HAP-1 (cell line): ENCODE results near the gene ITGA8.

Source experiments
- DNase-seq, 2 experiments: peaks; one replicate each; pipeline ENCODE4 v3.0.0-alpha.2; 2016 to 2020; ENCODE audit warnings: low spot score in 2 of 2
- H3K27me3 ChIP-seq: fragments of 250-450 bp; sonication (Bioruptor Pico); 2 replicates; pipeline ENCODE4 v1.5.1; 2020; ENCODE audit warnings: low read depth, mild to moderate bottlenecking, moderate library complexity
- H3K36me3 ChIP-seq: fragments of 250-450 bp; sonication (Bioruptor Pico); replicated peaks from 2 replicates; pipeline ENCODE4 v1.5.1; 2020; ENCODE audit warnings: mild to moderate bottlenecking
- H3K4me1 ChIP-seq: fragments of 250-450 bp; sonication (Bioruptor Pico); 2 replicates; pipeline ENCODE4 v1.5.1; 2020; ENCODE audit warnings: mild to moderate bottlenecking
- H3K4me3 ChIP-seq: fragments of 250-450 bp; sonication (Bioruptor Pico); 2 replicates; pipeline ENCODE4 v1.5.1; 2020; ENCODE audit warnings: mild to moderate bottlenecking, moderate library complexity
- H3K9me3 ChIP-seq: fragments of 250-450 bp; sonication (Bioruptor Pico); 2 replicates; pipeline ENCODE4 v1.5.1; 2020; ENCODE audit warnings: mild to moderate bottlenecking, moderate library complexity
- in situ Hi-C: fragments of 300-500 bp; cut with MboI; formaldehyde crosslinking; loops from 3 replicates; pipeline ENCODE4 v1.14.3; 2020; ENCODE audit warnings: low sequenced_read_pairs, inconsistent platforms, mixed read lengths

The ITGA8 gene

DNA sequence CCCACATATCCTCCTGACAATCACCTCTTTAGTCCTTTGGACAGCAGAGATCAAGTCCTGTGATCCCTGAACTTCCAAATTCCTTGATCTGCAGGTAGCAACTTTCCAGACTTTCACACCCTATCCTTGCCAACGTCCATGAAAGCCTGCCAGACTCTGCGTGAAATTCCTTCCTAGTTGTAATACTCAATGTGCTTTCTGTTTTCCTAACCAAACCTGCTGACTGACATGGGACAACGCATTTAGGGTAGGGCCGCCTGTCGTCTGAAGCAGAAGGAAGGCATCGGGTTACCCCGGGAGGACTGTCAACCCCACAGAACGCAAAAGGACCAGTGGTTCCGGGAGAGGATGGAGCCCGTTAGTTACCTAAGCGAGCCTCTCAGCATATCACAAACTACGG lies 23.9 kb downstream of the ITGA8 start:
- DNase-seq, result no peak
- in situ Hi-C loops, result no loop called here
- Histone ChIP-seq H3K27me3 (no peaks in the 10 kb centered on the region), H3K36me3 (no peaks in the 10 kb centered on the region), H3K4me1 (no peaks in the 10 kb centered on the region), H3K4me3 (no peak overlapping the region), H3K9me3 (no peaks in the 10 kb centered on the region)

DNA sequence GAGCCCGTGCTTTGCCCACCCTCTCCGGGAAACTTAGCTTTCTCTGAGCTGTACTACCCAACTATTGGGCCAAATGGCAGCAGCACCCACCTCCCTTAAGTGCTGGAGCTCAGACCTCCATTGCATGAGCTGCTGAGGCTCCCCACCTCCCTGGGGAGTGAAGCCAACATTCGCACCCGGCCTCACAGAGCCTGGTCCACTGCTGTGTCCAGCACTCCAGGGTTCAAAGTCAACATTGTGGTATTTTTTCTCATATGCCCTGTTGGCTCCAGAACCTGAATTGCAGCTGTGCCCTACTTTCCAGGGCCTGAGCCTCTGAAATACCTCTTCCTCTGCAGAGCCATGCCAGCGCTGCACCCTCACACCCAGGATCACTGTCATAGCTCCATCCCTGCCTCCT lies 29.7 kb downstream of the ITGA8 start:
- no peak overlapping the region for H3K4me3 ChIP-seq
- no peaks in the 10 kb centered on the region for H3K36me3 ChIP-seq
- H3K27me3 ChIP-seq, result peaks cover 9% of the 10 kb centered on the region
- no peaks in the 10 kb centered on the region for H3K9me3 ChIP-seq
- in situ Hi-C loops, result no loop called here
- no peak for DNase-seq
- no peaks in the 10 kb centered on the region for H3K4me1 ChIP-seq

DNA sequence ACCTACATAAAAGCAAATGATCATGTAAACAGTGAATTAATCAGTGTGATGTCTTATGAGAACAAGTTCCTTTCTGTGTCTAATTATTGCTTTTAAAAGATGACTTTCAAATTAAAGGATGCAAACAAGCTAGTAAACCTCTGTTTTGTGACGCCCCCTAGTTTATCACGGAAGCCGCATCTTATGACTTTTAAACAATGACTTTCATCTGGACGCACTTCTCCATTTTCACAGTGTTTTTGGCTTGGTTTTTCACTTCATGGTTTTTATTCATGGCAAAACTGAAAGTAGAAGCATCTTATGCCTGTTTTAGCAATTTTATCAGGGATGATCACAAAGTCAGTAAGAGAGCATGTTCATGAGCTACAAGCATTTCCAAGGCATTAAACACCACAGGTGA lies 35.0 kb downstream of the ITGA8 start:
- Histone ChIP-seq H3K9me3 (no peaks in the 10 kb centered on the region), H3K36me3 (no peaks in the 10 kb centered on the region), H3K27me3 (peaks cover 9% of the 10 kb centered on the region), H3K4me1 (no peaks in the 10 kb centered on the region), H3K4me3 (no peak overlapping the region)
- no peak for DNase-seq
- in situ Hi-C loops, result no loop called here

DNA sequence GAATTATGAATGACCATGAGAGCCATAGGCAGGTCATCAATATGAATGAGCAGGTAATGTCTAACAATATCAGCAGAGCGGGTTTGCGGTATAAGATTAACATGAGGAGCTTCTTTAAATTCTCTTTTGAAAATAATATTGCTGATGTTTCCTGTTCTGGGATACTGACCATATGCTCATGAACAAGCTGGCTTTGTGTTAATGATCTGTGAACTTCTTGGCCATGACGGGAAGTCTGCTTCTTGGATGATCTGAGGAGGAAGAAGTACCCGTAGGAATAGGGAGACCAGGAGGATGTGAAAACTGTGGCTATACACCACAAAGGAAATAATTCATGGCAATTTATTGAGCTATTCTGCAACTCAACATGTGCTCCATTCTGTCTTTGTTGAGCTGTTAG lies 38.6 kb downstream of the ITGA8 start:
- Histone ChIP-seq H3K4me3 (no peak overlapping the region), H3K9me3 (no peaks in the 10 kb centered on the region), H3K36me3 (no peaks in the 10 kb centered on the region), H3K4me1 (no peaks in the 10 kb centered on the region), H3K27me3 (peaks cover 5% of the 10 kb centered on the region)
- in situ Hi-C loops, result no loop called here
- no peak for DNase-seq

DNA sequence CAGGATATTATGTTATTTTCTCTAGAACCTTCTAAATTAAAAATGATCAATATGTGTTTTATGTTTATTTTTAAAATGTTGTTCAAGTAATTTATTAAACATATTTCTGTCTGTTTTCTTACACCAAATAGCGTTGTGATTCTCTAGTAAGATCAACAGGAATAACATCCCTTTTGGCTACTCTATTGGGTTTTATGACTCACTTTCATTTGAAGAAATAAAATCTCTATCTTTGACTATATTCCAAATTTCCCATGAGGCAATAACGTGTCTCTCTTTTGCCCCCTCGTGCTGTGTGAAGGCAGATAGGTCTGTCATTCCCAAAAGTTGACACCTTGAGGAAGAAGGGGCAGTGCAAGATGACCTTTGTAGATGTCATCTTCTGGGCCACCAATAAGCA lies 40.9 kb downstream of the ITGA8 start:
- Histone ChIP-seq H3K4me1 (no peaks in the 10 kb centered on the region), H3K4me3 (no peak overlapping the region), H3K9me3 (no peaks in the 10 kb centered on the region), H3K36me3 (no peaks in the 10 kb centered on the region), H3K27me3 (no peaks in the 10 kb centered on the region)
- in situ Hi-C loops, result no loop called here
- no peak for DNase-seq

DNA sequence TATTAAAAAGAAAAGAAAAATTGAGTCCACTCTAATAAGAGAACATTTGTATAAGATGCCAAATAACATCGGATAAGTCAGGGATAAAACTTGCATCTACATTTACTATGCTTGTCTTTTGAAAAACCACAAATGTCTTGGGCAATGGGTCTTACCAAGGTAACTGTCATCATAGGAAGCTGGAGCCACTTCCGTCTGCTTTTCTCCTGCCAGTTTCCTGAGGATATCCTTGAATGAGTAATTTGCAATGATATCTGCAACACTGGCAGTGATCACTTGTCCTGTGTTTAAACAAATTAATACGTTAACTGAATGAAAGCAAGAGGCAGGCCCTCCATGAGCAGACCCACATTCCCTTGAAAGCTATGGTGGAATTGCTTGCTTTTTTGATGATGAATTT lies 47.3 kb downstream of the ITGA8 start:
- Histone ChIP-seq H3K27me3 (no peaks in the 10 kb centered on the region), H3K4me3 (no peak overlapping the region), H3K36me3 (no peaks in the 10 kb centered on the region), H3K9me3 (no peaks in the 10 kb centered on the region), H3K4me1 (no peaks in the 10 kb centered on the region)
- in situ Hi-C loops, result no loop called here
- no peak for DNase-seq

DNA sequence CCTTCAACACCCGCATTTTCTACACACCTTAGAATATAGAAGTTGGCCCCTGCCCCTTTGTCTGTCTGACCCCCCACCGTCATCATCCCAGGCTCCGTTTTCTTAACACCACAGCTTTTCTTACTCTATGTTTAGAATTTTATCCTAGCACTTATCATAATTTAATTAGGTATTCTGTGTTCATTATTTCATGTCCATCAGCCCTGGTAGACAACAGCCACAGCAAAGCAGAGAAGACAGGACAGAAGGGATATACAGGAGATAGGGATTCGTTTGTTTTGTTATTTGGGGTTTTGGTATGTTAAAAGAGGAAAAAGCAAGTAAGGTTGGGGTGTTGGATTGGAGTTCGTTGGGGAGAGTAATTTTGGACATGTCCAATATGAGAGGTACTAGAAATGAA lies 48.8 kb downstream of the ITGA8 start:
- in situ Hi-C loops, result no loop called here
- no peaks in the 10 kb centered on the region for H3K4me1 ChIP-seq
- no peak overlapping the region for H3K4me3 ChIP-seq

DNA sequence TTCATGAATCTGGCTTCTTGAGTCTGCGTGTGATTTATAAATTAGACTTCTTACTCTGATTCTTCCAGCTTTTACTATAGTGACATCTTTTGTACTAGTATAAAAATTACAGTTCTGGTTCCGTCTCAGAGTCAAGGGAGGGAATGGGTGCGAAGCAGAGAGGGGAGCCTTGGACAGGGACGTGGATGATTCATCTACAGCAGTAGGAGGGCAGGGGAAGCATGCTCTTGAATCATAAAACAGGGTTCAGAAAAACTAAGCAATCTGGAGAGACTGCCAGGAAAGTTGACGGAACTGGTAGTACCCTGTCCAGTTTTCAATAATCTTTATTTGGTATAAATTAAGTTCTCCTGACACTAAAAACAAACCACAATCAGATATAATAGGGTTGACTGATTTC lies 58.1 kb downstream of the ITGA8 start:
- DNase-seq, result no peak
- in situ Hi-C loops, result no loop called here
- Histone ChIP-seq H3K36me3 (no peaks in the 10 kb centered on the region), H3K9me3 (no peaks in the 10 kb centered on the region), H3K4me1 (no peaks in the 10 kb centered on the region), H3K27me3 (no peaks in the 10 kb centered on the region), H3K4me3 (no peak overlapping the region)

More for the DNA sequence above, 48.8 kb downstream of the ITGA8 start:
- DNase-seq, result no peak
- Histone ChIP-seq H3K9me3 (no peaks in the 10 kb centered on the region), H3K36me3 (no peaks in the 10 kb centered on the region), H3K27me3 (no peaks in the 10 kb centered on the region)

DNA sequence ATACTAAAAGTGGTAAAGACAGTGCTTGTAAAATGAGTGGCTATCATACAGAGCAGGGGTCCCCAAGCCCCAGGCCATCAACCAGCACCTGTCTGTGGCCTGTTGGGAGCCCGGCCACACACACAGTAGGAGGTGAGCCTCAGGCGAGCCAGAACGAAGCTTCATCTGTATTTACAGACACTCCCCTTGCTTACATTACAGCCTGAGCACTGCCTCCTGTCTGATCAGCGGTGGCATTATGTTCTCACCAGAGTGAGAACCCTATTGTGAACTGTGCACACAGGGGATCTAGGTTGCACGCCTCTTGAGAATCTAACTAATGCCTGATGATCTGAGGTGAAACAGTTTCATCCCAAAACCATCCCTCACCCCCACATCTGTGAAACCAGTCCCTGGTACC lies 58.7 kb downstream of the ITGA8 start:
- DNase-seq, result no peak
- no peaks in the 10 kb centered on the region for H3K9me3 ChIP-seq
- no peaks in the 10 kb centered on the region for H3K4me1 ChIP-seq
- H3K27me3 ChIP-seq, result no peaks in the 10 kb centered on the region
- H3K36me3 ChIP-seq, result no peaks in the 10 kb centered on the region
- in situ Hi-C loops, result no loop called here
- H3K4me3 ChIP-seq, result no peak overlapping the region

DNA sequence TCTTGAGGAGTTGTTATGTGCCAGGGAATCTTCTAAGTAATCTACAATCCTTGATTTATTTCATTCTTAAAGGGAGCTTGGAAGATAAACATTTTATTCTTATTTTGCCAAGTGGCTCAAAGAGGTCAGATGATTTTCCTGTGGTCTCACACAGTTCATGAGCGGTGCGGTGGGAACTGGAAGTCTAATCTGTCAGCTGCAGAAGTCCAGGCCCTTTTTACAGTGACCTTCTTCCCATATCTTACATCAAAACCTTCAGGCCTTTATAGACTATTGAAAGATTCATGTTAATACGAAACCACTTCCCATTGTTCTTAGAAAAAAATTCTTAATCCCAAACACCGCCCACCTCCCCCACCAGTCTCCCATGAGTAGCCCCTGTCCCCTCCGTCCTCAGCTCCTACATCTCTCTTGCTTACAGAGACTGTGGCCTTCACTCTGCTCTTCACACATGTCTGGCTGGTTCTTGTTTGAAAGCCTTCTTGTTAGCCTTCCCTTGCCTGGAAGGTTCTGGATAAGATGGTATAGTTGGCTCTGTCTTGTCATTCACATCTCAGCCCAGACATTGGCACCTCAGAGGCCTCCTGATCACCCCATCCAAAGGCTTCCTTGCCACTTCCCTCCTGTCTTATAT lies 61.5 kb downstream of the ITGA8 start:
- no peak for DNase-seq
- in situ Hi-C loops, result no loop called here

DNA sequence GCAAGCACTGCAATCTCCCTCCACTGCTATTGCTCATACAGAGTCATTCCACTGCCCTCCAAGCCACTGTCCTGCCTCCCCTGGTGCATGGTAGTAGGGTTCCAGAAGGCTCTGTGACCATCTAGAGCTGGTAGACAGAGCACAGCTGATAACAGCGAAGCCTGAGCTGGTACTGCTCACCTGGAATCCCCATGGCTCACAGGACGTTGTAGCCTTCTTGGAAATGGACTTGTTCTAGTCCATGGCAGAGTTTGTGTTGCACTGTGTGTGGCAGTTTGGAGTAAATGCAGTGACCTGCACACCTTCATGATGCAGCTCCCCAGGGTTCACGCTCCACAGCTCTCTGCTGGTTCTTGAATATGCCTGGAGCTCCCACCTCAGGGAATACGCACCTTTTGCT lies 67.0 kb downstream of the ITGA8 start:
- H3K27me3 ChIP-seq, result peaks cover 4% of the 10 kb centered on the region; the same call in 1 of the 2 replicates
- no peak overlapping the region for H3K4me3 ChIP-seq
- H3K9me3 ChIP-seq, result no peaks in the 10 kb centered on the region
- no peaks in the 10 kb centered on the region for H3K4me1 ChIP-seq
- H3K36me3 ChIP-seq, result no peaks in the 10 kb centered on the region
- DNase-seq, result no peak
- in situ Hi-C loops, result no loop called here

More for the DNA sequence above, 61.5 kb downstream of the ITGA8 start:
- H3K9me3 ChIP-seq, result no peaks in the 10 kb centered on the region
- peaks cover 4% of the 10 kb centered on the region; the same call in 1 of the 2 replicates for H3K27me3 ChIP-seq
- no peak overlapping the region for H3K4me3 ChIP-seq
- H3K4me1 ChIP-seq, result no peaks in the 10 kb centered on the region
- H3K36me3 ChIP-seq, result no peaks in the 10 kb centered on the region

DNA sequence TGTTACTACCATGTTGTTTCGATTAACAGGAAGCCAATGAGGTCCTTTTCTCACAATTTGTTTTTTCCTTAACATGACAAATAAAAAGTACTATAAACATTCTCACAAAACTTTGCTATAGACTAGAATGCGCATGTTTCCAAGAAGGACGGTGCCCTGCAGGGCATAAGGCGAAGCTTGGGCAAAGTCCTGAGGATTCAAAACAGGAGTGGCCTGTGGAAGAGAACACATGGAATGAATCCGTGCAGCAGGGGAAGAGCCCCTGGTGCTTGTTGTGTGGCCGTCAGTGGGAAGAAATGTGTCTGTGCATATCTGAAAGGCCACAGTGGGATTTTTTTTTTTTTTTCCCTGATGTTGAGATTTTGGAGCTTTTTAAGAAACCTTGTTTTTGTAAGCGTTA lies 67.6 kb downstream of the ITGA8 start:
- no peaks in the 10 kb centered on the region for H3K36me3 ChIP-seq
- H3K27me3 ChIP-seq, result peaks cover 4% of the 10 kb centered on the region; the same call in 1 of the 2 replicates
- in situ Hi-C loops, result no loop called here
- no peaks in the 10 kb centered on the region for H3K4me1 ChIP-seq
- H3K4me3 ChIP-seq, result no peak overlapping the region
- DNase-seq, result no peak
- no peaks in the 10 kb centered on the region for H3K9me3 ChIP-seq

DNA sequence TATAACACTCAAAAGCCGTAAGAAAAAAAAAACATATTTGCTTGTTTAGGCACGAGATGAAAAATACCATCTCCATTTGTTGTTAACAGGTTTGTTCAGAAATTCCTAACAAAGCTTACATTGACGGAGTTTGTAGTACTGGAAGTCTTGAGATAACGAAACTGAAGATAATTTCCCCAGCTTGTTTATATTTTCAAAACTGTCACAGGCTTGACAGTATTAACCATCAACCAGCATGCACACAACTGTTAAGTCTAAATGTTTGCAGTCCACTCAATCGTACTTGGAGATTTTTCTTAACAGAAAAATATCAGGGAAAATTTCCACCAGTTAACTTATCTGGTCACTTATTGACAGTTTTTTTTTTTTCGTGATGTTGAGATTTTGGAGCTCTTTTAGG lies 68.5 kb downstream of the ITGA8 start:
- H3K27me3 ChIP-seq, result peaks cover 4% of the 10 kb centered on the region; the same call in 1 of the 2 replicates
- in situ Hi-C loops, result no loop called here
- H3K4me3 ChIP-seq, result no peak overlapping the region
- no peaks in the 10 kb centered on the region for H3K4me1 ChIP-seq
- H3K36me3 ChIP-seq, result no peaks in the 10 kb centered on the region
- no peak for DNase-seq
- no peaks in the 10 kb centered on the region for H3K9me3 ChIP-seq

DNA sequence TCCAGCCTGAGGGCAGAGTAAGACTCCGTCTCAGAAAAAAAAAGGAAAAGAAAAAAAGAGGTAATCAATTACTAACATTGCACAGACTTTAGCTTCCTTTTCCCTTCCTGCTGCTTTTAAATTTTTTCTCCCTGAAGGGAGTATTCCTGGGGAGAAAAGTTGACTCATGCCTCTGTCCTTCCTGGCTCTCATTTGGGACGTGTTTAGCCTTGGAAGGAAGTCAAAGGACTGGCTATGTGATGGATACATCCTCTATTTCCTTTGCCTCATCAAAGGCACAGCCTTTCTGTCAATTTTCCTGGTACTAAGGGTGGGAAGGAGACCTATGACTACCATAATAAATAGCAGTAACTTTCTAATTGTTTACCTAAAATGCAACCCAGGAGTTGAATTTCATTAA lies 77.6 kb downstream of the ITGA8 start:
- Histone ChIP-seq H3K27me3 (no peaks in the 10 kb centered on the region), H3K9me3 (no peaks in the 10 kb centered on the region), H3K4me3 (no peak overlapping the region), H3K4me1 (no peaks in the 10 kb centered on the region), H3K36me3 (no peaks in the 10 kb centered on the region)
- in situ Hi-C loops, result no loop called here
- DNase-seq, result no peak

DNA sequence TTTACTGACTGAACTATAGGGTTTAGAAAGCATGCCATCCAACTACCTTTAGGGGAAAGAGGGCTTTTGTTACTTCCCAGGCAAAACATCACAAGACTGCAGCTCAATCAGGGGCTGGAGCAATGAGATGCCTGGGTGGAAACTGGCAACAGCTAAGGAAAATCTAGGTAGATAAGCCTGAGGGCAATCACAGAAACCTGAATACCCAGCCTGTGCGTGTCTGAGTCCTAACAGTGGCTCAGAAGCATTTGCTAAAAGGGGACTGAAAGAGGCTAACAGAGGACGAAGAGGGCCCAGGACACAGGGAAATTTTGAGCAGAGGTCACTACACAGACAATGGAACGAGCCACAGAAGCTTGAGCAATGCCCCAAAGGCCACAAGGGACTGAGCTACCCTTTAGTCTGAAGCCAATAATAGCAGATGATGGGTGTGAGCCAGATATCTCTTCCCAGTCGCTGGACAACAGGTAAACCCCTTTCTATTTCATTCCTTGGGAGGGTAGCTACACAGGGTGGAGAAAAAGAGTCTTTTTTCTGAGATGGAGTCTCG lies 79.1 kb downstream of the ITGA8 start:
- DNase-seq, result no peak
- Histone ChIP-seq H3K27me3 (no peaks in the 10 kb centered on the region), H3K4me1 (no peaks in the 10 kb centered on the region), H3K9me3 (no peaks in the 10 kb centered on the region), H3K4me3 (no peak overlapping the region), H3K36me3 (no peaks in the 10 kb centered on the region)
- in situ Hi-C loops, result no loop called here
